ENCODE data around the gene PTPRT.

DNA sequence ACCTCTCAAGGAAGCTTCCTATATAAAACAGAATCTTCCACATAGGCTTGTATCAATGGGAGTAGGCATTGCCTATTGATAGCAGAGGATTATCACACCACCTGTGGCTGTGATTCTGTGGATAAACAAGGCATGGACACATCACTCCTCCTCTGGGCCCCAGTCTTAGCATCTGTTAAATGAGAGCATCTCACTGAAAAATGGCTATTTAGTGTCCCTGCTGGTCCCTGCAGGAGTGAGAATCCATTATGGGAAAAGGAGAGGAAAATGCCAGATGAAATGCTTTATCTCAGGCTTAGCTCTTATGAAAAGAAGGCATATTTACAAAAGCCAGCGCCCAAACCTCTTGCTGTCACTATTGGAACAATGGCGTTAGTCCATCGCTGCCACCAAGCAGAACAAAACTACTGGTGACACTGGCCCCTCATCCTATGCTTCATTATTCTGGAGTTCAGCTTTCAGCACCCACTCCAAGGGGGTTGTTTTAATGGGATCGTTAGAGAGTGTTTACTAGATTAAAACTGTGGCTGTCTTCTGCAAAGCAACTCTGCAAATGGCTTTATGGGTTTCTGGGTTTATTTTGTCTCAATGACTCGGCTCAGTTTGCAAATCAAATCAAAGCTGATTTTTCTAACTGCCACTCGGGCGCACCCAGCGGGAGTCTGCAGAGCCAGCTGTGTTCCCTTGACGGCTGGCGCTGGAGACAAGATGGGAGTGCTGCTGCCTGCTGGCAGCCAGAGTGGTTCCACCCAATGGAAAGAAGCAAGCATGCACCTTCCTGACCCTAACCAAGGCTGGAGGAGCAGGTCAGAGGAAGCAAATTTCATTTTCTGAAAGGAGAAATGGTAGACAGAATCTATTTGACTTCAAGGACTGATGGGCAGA lies 912.7 kb downstream of the PTPRT start:
- TF ChIP-seq CHD2 (IDR thresholded peaks at IDR 0.05; ENCODE audit: low read length, partially characterized antibody): no peak
- no peak for TF ChIP-seq FOSL2 (IDR thresholded peaks at IDR 0.05)
- TF ChIP-seq FOSL2 (CRISPR knock-in tag; IDR thresholded peaks at IDR 0.05): no peak
- TF ChIP-seq, protein P1, sequence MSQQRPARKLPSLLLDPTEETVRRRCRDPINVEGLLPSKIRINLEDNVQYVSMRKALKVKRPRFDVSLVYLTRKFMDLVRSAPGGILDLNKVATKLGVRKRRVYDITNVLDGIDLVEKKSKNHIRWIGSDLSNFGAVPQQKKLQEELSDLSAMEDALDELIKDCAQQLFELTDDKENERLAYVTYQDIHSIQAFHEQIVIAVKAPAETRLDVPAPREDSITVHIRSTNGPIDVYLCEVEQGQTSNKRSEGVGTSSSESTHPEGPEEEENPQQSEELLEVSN (IDR thresholded peaks at IDR 0.05; ENCODE audit: borderline replicate concordance, low read depth): no peak
- no peak for TF ChIP-seq POLR2AphosphoS2 (conservative IDR thresholded peaks at IDR 0.05; ENCODE audit: low read length)
- TF ChIP-seq, protein P2, sequence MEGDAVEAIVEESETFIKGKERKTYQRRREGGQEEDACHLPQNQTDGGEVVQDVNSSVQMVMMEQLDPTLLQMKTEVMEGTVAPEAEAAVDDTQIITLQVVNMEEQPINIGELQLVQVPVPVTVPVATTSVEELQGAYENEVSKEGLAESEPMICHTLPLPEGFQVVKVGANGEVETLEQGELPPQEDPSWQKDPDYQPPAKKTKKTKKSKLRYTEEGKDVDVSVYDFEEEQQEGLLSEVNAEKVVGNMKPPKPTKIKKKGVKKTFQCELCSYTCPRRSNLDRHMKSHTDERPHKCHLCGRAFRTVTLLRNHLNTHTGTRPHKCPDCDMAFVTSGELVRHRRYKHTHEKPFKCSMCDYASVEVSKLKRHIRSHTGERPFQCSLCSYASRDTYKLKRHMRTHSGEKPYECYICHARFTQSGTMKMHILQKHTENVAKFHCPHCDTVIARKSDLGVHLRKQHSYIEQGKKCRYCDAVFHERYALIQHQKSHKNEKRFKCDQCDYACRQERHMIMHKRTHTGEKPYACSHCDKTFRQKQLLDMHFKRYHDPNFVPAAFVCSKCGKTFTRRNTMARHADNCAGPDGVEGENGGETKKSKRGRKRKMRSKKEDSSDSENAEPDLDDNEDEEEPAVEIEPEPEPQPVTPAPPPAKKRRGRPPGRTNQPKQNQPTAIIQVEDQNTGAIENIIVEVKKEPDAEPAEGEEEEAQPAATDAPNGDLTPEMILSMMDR (IDR thresholded peaks at IDR 0.05): no peak
- no peak for TF ChIP-seq JUN (IDR thresholded peaks at IDR 0.05)
- no peak for TF ChIP-seq CHD4 (IDR thresholded peaks at IDR 0.05; ENCODE audit: borderline replicate concordance)

Measured in A549 (cell line).